CD4-positive, alpha-beta T cell treated with Interferon alpha-2 for 1 hour (primary cell): ENCODE measurements around the gene GMPR.

ENCODE experiments used
- DNase-seq, 2 donors: peaks; one replicate each; pipeline ENCODE4 v3.0.0-alpha.2; 2020 to 2022

GMPR gene

DNA sequence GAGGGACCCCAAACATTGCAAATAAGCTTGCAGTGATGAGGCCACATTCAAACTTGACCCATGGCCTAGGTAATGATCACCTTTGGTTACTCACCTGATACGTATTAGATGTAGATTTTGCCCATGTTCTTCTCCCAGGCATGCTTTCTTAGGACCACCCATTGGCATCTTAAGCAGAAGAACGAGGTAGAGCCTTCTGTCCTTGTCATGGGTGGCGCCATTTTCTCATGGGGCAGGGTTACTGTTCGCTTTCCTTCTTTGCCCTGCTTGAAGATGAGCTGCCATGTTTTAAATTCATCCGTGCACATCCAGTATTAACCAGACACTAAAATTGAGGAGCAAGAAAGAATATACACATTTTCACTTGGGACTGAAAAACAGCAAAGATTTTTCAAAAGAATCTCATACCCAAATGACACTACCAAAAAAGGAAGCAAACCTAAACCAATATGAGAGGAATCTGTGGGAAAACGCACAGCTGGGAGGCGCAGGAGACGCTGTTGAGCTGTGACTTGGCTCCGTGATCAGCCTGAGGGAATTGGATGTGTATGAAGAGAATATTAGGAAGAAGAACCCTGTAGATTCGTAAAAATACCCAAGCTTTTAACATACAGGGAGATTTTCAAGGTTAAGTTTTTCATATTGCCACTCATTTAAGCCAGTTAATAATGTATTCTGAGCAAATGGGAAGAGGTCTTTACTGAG lies 36.6 kb downstream of the GMPR start:
- no peak for DNase-seq

DNA sequence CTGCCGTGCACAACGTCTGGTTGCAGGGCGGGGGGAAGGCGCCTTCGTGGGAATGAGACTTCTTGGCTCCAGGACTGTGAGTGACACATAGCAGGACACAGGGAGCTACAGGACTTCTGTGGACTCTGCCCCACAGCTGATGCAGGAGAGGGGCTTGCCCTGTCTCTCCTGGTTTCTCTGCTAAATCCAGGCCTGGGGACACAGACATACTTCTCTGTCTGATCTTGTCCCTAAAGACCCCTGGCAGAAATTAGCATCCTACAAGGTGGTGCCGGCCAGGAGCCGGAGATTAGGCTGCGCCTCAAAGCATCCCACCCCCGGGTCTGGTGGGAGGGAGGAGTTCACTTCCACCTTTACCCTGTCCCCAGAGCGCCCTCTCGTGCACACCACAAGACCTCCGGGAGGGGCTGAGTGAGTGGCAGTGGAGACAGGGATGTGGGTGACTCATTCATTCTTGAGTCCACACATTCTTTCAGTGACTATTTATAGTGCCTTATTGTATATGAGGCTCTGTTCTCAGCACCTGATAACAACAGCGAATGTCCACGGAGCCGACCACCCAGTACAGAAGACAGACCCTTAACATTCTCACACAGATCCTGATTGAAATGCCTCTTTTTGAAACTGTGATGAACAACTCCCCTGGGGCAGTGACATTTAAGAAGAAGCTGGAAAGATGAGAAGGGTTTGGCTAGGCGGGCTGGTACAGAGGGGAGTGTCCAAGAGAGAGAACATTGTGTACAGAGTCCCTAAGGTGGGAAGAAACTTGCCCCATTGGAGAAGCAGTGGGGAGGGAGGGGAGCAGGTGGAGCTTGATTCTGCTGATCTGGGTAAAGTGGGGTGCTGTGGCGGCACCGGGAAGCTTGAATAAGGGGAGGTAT lies 39.0 kb downstream of the GMPR start:
- no peak for DNase-seq

DNA sequence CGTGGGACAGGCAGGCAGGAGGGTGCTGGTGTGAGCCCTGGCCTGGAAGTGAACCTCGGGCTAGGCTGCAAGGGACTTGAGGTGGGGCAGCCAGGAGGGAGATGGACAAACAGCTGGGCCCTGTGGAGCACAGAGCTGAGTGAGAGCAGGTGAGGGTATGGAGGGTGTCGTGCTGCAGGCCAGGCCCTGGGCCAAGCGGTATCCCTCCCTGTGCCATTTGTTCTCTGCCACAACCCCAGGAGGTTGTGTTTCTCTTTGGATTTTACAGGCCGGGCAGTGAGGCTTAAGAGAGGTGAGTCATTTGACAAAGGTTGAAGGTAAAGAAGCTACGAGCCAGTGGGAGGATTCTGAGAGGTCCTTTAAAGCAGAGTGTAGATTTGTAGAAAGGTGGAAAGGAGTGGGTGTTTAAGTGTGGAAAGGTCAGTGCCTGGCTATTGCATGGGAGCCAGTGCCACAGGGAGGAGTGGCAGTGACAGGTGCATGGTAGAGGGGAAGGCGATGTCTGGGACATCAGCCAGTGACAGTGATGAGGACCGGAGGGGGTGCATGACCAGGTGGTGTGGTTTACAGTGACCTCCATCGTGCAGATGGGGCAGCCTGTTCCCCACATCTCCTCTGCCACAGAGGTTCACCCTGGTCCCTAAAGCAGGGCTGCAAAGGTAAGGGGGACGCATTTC lies 39.8 kb downstream of the GMPR start:
- no peak for DNase-seq

DNA sequence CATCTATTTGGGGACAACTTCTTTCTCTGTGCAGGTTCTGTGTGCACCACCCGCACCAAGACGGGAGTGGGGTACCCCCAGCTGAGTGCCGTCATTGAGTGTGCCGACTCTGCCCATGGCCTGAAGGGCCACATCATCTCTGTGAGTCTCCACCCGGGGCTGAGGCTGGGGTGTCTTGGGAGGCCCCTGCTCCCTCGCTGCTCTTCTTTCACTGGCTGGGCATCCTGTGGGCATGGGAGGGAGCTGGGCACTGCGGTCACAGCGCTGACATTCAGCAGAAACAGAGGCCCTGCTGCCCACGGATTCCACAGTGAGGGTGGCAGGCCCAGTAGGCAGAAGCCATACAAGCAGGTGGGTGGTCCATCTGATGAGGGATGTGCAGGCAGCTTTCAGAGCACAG lies 40.4 kb downstream of the GMPR start:
- DNase-seq = no peak

DNA sequence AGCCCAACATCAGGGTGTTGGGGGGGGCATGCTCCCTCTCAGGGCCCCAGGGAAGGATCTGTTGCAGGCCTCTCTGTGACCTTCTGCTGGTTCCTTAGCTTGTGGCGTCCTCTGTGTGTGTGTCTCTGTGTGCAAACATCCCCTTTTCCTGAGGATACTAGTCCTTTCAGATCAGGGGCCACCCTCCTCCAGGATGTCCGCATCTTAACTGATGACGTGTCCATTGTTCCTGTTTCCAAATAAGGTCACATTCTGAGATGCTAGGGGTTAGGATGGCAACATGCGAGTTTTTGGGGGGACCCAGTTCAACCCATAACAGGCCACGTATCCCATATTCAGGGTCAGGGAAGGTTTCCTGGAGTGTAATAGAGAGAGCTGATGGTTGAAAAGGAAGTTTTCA lies 40.9 kb downstream of the GMPR start:
- no peak for DNase-seq

DNA sequence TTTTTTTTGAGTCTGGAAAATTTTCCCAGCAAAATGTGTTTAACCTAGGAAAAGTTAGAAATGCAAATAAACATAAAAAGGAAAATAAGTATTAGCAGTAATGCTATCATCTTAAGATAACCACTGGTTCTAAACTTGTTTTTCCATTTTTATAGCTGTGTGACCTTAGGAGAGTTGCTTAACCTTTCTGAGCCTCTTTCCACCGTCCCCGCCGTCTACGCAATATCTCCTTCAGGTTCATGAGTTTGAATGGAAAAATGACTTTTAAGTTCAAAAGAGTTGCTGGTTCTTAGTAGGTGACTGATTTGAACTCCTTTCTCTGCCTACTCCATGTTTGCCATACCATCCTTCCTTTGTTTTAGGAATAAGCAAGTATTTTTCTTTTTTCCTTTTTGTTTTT lies 44.0 kb downstream of the GMPR start:
- no peak for DNase-seq

DNA sequence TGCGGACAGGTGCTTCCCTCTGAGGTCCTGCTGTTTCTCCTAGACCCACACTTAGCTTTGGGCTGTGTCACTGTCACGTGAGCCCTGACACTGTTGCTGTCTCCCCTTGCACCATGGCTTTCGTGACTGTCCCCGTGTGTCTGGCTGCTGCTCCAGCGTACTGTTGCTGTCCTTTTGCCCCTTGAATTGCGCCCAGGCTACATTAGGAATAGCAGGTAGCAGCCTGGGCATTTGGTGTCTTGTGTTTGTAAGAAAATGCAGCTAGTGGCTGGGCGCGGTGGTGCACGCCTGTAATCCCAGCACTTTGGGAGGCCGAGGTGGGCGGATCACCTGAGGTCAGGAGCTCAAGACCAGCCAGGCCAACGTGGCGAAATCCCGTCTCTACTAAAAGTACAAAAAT lies 46.1 kb downstream of the GMPR start:
- DNase-seq = no peak

DNA sequence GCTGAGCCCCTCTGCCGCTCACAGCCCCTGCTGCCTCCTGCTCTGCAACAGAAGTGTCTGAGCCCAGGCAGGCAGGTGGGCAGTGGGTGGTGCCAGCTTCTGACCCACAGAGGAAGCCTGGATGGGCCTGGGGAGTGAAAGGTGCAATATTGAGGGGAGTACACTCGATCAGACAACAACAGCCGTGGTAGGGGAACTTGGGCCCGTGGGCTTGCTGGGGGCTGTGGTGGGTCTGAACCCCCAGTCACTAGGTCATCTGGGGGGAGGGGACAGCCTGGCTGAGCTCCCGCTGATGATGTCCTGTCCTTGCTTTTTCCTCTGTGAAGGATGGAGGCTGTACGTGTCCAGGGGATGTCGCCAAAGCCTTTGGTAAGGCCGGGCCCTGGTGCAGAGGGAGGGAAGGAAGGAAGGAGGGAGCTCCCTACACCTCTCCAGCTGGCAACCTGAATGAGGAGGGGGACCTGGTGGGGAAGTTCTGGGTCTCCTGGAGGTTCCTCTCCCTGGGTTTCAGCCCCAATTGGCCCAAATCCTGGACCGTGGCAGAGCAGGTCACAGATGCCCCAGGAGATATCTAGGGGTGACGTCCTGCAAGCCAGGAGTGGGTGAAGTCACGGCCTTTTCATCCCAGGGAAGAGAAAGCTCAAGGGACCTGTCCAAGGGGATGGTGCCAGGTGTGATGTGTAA lies 47.2 kb downstream of the GMPR start:
- DNase-seq = no peak

DNA sequence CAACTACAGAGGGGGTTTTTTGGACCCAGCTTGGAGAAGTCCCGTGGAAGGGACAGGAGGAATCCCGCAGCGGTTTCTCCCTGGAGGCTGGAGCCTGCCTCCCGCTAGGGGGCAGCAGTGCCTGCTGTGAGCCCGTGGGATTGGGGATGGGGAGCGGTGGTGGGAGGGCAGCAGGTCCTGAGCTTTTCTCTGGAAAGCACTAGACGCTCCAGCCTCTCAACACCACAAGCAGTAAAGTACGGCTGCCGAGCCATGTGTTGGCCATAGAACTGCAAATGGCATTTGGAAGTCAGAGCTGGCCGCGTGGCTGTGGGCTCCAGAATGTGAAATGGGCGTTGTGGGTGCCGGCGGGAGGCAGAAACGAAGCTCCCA lies 47.8 kb downstream of the GMPR start:
- DNase-seq = peak in 1 of 2 donors; percentile 18

DNA sequence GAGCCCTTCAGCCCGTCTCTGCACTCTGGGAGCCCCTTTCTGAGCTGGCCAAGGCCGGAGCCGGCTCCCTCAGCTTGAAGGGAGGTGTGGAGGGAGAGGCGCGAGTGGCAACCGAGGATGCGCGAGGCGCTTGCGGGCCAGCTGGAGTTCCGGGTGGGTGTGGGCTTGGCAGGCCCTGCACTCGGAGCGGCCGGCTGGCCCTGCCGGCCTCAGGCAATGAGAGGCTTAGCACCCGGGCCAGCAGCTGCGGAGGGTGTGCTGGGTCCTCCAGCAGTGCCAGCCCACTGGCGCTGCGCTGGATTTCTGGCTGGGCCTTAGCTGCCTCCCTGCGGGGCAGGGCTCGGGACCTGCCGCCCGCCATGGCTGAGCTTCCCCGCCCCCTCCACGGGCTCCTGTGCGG lies 49.8 kb downstream of the GMPR start:
- DNase-seq = no peak

DNA sequence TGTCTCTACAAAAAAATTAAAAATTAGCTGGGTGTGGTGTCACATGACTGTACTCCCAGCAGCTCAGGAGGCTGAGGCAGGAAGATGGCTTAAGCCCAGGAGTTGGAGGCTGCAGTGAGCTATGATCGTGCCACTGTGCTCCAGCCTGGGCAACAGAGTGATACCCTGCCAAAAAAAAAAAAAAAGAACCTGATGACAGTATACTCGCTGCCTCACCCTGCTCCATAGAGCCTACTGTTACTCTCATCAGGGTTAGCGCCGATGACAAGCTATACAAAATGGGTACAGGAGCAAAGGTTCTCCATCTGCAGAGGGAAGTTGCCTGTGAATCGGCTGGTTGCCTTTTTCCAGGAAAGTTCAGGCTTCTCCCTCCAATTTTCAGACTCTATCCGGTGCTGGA lies 53.4 kb downstream of the GMPR start:
- no peak for DNase-seq

DNA sequence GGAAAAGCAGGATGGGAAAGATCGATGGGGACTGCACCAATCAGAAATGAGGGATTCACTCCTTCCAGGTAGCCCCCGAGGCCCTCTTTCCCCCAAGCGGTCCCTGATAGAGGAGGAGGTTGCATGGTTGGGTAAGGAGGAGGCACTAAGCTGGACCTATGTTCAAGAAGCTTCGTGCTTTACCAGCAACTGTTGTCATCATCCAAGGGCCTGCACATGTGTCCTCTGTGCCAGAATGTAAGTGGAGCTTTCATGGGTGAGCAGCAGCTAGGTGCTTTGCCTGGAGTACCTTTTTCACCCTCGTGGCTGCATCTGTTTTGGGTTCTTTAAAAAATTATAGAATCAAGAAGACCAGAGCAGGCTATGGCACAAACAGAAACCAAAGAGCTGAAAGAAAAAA lies 54.0 kb downstream of the GMPR start:
- DNase-seq = no peak

DNA sequence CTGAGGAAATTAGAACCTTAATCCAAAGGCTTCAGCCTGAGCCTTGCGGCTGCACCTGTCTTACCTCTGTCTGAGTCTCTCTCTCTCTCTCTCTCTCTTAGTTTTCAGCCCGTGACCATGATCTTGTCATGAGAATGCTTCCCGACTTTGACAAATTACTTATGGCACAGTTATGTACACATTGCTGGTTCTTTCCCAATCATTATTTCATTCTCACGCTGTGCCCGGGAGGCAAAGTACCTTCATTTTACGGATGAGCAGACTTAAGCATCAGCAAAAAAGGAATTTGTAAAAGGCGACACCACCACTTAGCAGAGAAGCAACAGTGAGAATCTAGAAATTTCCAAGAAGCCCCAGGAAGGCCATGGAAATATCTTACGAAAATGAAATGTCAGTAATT lies 54.6 kb downstream of the GMPR start:
- DNase-seq = no peak

DNA sequence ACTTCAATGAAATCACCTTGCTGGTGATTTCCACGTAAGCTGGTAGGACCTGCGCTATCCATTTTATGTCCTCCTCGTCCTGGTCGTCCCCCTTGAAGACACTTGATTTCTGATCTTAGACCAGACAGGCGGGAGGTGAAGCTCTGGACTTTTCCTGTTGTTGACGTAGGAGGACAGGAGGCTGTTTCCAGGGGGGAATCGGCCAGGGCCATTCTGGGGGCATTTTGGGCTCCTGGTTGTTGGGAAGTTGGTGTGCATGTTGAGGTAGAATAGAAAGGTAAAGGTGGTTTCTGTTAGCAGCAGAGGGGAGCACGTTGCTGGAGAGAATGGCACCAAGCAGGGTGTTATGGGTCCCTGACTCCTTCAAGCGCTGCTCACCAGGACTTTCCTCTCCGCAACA lies 56.0 kb downstream of the GMPR start:
- no peak for DNase-seq

DNA sequence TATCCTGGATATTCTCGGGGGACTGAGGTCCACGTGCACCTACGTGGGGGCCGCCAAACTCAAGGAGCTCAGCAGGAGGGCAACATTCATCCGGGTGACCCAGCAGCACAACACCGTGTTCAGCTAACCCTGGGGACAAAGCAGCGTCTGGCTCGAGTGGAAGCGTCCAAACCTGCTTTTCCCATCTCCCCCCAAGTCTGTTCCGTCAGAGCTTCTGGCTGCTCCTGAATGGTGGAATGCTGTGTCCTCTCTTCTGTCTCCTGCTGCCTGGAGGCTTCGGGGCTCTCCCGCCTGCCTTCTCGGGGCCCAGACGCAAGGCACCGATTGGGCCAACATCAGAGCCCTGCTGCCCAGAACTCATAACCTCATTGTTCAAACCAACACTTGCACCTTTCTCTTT lies 56.7 kb downstream of the GMPR start:
- no peak for DNase-seq

DNA sequence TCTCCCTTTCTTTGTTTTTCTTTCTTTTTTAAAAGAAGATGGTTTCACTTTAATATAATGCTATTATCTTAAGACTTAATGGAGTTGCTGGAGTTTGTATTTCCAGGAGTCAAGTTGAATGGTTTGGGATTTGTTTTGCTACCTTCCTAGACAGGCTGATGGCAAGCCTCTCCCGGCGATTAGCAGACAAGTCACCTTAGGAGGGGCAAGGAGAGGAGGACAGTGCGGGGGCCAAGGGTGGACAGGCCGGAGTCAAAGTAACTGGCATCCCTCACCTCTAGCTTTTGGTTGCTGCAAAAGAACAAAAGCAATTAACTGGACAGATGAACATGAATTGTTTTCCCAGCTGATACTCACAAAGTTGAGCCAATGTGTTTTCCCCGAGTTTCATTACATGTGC lies 57.1 kb downstream of the GMPR start:
- no peak for DNase-seq

DNA sequence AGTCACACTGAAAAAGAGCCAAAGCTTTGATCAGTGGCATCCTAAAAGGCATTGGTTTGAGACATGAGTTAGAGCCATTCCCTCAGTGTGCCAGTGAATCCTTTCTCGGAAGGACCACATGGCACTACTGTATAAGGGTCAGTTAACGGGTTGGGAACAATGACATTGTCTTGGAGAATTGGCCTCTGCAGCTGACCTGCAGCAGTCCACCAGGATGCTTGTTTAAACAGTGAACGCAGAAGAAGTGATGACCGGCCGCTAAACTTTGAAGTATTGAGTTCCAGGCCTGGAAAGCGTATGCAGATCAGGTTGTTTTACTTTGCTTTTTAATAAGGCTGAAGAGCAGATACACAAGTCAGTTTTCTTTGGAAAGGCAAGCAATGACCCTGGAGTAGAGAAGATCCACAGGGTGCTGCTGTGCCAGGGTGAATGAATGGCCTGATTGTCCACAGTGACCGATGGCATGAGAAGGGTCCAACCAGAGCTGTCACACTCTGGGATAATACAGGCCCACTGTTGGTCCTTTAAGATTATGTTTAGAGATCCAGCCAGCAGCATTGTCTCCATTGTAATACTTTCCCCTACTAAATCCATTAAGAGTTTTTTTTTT lies 57.8 kb downstream of the GMPR start:
- DNase-seq = no peak

DNA sequence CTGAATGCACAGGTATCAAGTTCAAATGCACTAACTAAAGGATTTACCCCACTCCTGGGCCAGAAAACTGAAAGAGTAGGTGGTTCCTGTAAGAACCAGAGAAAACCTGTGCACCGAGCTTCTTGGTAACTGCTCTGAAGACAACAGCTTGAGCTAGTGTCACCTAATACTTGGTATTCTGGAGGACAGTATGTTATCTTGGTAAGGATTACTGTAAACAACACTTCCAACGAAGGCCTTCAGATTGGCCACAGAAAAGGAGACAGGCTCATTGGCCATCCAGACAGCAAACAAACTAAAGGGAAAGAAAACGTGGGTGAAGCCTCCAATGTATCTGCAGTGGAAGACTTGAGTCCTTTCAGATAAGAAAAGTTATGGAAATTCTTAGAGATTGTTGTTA lies 61.5 kb downstream of the GMPR start:
- no peak for DNase-seq

DNA sequence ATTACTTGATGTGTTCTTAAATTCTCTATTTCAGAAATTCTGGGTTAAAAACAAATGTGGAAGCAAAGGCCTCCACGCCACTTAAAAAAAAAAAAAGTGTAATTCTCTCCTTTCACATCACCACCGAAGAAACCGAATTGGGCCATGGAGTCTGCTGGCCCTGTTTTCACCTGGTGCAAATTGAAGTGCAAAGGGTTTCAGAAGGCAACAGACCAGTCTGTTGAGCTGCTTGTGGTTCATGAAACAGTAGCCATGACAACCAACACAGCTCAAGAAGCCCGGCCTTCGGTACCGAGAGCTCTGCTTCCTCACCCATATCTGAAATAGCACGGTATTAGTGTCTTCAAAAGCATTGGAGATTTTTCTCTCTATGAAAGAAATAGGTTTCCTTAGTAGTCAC lies 63.1 kb downstream of the GMPR start:
- no peak for DNase-seq

DNA sequence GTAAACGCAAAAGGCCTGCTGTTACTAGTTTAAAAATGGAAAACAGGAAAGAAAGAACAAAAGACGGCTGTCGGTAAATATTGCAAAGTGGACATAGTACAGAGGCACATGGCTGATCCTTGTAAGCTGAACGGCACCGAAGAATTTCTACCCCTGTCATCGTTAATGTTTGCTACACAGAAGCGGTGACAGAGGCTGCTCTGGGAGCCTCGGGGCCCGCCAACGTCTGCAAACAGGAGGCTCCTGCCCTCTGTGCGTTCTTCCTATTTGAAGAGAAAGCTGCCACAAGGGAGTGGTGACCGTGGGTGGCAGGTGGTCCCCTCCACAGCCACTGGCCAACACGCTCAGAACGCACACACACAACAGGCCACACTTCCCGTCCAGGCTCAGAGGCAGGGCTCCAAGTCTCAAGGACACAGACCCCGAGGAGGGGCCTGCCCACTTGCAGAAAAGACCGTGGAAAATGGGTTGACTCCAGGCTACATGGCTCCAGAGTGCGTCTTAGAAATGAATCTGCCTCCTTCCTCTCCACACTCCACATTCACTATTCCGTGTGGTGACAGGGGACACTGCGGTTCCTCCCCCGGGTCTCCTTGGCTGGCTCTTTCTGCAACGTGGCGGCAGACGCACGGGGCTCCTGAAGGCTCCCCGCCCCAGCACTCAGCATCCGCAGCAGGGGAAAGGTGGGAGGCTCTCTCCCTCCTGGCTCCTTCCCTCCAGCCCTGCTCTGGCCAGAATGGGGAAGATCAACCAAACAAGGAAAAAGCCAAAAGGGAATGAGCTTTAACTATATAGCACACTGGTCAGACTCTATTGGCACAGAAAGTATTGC lies 64.5 kb downstream of the GMPR start:
- no peak for DNase-seq

DNA sequence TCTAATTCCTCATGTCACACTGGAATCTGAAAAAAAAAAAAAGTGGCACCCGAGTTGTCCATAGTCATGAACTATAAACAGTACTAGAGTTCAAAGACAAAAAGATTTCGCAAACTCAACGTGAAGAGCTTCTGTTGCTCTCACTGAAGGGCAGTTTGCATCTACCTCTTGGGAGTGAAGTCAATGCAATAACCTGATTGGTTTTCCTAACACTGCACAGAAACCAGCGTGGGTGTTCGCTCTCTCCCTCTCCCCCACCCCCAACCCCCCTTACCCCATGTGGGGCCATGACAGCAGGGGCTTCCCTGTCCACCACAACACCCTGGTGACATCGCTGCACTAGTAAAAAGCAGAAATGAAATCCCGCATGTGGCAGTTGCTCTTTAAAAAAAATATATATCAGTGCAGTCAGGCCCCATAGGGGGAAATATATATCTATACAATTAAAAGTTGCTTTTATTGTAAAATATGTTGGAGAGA lies 66.9 kb downstream of the GMPR start:
- DNase-seq = peak in 1 of 2 donors; percentile 28

DNA sequence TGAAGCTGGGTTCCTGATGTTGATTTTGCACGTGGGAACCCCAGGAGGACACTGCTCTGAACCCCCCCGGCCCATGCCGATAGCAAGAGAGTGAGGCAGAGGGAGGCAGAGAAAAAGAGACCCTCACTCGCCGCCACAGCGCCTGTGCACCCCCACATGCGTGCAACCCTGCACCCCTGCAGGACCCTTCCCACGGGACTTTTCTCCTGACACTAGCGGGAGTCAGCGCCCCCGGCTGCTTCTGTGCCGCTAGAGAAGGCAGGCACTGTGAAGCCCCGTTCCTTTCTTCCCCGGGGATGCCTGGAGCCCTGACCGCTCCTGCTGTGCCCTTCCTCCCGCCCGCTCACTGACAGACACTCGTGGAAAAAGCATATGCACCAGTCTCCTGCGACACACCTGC lies 67.4 kb downstream of the GMPR start:
- no peak for DNase-seq
